NCI-H1930 (cell line): ENCODE results near the gene MMAA.
"Not testable (repeated sequence)": the region's sequence is repeated elsewhere in the genome, so short reads cannot be mapped to it uniquely, and the experiment has no call there.

ENCODE experiments used
- DNase-seq, 2 experiments: peaks; one replicate each; lab custom pipeline; 2025; lab: John Stamatoyannopoulos, UW

MMAA gene

GRCh38 chr4:145635117-145635516 is 15.9 kb downstream of the MMAA start:
- no peak for DNase-seq

DNA sequence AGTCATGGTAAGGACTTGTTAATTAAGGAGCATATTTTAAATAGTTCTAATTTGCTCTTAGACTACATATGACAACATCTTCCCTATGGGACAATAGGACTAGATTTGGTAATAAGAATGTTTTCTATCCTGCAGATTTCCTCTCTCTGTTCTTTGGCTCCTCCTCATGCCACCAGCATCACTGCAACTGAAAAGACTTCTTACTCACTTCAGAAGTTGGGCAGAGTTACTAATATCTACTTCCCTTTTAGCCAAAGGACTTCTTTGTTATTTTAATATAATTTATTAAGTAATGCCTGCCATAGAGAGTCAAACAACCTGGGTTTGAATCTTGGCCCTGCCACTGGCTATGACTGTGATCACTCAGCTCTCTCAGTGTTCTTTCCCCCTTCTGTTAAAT is 16.4 kb downstream of the MMAA start:
- DNase-seq: no peak

DNA sequence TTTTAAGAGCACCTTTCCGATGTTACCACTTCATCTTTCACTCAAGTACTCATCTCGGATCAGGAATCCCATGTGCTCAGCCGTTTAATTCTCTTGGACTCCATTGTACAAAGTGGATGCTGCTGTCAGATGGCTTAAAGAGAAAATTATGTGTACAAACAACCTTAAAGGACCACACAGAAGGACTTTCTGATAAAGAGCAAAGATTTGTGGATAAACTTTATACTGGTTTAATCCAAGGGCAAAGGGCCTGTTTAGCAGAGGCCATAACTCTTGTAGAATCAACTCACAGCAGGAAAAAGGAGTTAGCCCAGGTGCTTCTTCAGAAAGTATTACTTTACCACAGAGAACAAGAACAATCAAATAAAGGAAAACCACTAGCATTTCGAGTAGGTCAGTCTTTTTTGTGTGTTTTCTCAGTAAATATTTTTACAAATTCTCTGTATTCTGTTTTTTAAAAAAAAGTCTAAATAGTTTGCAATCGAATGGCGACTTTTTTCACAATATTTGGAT is 20.1 kb downstream of the MMAA start:
- DNase-seq: no peak

DNA sequence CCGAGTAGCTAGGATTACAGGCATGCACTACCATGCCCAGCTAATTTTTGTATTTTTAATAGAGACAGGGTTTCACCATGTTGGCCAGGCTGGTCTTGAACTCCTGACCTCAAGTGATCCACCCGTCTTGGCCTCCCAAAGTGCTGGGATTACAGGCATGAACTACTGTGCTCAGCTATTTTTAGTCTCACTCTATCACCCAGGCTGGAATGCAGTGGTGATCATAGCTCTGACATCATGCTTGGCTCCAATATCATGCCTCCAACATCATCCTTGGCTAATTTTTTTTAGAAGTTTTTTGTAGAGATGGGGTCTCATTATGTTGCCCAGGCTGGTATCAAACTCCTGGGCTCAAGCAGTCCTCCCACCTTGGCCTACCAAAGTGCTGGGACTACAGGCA is 21.1 kb downstream of the MMAA start:
- DNase-seq: not testable (repeated sequence)

- DNase-seq: no peak
Observed at GRCh38 chr4:145643295-145643694, 24.1 kb downstream of the MMAA start.

- no peak for DNase-seq
Observed at GRCh38 chr4:145644699-145645098, 25.5 kb downstream of the MMAA start.

- DNase-seq: no peak
Observed at GRCh38 chr4:145656156-145656555, 37.0 kb downstream of the MMAA start.

- DNase-seq: no peak
Observed at GRCh38 chr4:145660064-145660463, 40.9 kb downstream of the MMAA start.

DNA sequence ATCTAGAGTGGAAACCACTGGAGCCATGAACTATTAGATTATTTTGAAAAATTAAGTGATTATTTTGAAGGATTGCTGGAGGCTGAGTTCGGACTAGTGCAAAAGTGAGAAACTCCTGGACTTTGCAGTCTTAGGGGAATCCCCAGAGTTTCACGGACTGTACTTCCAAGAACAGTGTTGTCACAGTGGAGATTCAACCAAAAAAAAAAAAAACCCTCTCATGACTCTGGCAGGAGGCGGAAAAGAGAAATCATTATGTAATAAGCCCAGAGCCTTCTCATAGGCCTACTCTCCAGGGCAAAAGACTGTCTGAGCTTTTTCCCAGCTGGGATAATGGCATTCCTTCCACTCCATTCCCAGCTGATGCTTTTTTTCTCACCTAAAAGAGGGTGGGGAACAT is 44.0 kb downstream of the MMAA start:
- no peak for DNase-seq

GRCh38 chr4:145665773-145666172 is 46.6 kb downstream of the MMAA start:
- no peak for DNase-seq

DNA sequence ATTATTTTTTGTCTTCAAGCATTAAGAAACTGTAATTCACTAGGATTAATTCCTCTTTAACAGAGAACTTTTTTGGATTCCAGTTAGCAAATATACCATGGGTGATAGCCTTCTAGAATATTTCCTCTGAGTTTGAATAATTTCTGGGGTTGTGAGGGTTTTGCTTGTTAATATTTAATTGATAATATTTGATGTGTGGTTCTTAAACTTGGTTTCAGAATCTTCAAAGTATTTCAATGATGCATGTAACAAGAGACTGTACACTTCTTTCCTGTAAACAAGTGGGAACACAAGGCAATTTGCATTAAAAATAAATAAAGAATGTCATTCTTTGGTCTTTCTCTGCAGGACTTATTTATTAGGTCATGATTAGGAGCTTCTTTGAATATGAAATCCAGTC is 51.2 kb downstream of the MMAA start:
- DNase-seq: no peak

GRCh38 chr4:145679520-145679919 is 60.3 kb downstream of the MMAA start:
- DNase-seq: peak in 1 of 2 experiments; percentile 29

GRCh38 chr4:145679991-145680455 is 60.8 kb downstream of the MMAA start, which contains the start of gene C4orf51:
Gene C4orf51 (plus strand): TSS chr4:145680146. CDS start chr4:145680204, 58 bp downstream.
- DNase-seq: peak; percentile 12 to 49

DNA sequence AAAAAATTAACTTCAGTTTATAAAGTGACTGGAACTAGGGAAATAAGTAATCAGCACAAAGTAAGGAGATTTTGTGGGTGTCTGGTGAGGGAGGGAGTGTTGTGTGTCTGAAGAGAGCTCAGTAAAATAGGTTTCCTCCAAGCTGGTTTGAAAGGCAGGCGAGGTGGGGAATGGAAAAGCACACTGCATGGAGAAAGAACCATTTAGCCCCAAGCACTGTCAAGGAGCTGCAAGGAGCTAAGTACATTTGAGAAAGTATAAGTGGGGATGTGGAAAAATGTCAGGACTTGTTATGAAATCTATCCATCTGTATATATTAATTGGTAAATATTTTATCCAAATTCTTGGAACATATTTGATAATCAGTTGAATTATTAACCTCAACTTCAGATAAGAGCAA is 61.7 kb downstream of the MMAA start:
- DNase-seq: no peak

- no peak for DNase-seq
Observed at GRCh38 chr4:145681518-145681917, 62.3 kb downstream of the MMAA start.

DNA sequence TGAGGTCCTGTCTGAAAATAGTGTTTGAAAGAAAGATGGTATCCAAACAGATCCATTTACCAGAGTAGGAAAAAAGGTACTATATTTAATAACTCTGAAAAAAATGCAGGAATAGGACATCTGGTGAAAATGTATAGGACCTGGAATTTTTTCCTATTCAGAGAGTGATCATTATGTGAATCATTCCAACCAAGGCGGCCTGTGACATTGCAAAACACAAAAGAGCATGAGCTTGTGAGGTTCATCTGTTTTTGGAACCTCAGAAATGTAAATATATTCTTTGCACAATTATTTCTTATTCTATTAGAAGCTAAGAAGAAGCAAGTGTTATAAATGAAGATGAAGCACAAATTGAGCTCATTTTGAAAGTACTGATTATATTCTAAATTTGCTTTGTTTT is 62.8 kb downstream of the MMAA start:
- DNase-seq: no peak

GRCh38 chr4:145686991-145687390 is 67.8 kb downstream of the MMAA start:
- no peak for DNase-seq

DNA sequence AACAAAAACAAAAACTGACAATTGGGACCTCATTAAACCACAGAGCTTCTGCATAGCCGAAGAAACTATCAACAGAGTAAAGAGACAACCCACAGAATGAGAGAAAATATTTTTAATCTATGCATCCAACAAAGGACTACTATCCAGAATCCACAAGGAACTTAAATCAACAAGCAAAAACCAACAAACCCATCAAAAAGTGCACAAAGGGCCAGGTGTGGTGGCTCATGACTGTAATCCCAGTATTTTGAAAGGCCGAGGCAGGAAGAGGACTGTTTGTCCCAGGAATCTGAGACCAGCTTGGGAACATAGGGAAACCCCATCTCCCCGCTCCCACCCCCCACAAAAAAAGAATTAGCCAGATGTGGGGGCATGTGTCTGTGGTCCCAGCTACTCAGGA is 71.4 kb downstream of the MMAA start:
- no peak for DNase-seq

DNA sequence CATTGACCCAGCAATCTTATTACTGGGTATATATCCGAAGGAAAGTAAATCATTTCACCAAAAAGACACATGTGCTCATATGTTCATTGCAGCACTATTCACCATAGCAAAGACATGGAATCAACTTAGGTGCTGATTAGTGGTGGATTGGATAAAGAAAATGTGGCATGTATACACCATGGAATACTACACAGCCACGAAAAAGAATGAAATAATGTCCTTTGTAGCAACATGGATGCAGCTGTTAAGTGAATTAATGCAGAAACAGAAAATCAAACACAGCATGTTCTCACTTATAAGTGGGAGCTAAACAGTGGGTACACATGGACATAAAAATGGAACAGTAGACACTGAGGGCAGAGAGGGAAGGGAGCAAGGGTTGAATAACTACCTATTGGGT is 72.2 kb downstream of the MMAA start:
- not testable (repeated sequence) for DNase-seq

DNA sequence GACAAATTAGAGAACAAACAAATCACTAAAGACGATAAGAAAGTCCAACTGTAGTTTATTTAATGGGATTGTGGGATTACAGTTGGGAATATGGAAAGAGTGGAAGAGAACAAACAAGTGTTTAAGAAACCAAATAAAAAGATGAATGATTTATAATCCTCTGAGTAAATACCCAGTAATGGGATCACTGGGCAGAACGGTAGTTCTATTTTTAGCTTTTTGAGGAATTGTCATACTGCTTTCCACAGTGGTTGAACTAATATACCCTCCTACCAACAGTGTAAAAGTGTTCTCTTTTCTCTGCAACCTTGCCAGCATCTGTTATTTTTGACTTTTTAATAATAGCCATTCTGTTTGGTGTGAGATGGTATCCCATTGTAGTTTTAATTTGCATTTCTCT is 75.7 kb downstream of the MMAA start:
- DNase-seq: peak in 1 of 2 experiments; percentile 48

DNA sequence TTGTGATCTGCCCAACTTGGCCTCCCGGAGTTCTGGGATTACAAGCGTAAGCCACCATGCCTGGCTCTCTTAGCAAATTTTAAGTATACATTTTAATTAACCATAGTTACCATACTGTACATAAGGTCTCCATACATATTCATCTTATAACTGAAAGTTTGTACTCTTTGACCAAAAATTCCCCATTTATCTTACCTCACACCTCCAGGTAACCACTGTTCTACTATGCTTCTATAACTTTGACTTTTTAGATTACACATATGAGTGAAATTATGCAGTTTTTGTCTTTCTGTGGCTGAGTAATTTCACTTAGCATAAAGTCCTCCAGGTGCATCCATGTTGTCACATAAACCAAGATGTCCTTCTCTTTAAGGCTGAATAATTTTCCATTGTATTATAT is 78.1 kb downstream of the MMAA start:
- DNase-seq: no peak

DNA sequence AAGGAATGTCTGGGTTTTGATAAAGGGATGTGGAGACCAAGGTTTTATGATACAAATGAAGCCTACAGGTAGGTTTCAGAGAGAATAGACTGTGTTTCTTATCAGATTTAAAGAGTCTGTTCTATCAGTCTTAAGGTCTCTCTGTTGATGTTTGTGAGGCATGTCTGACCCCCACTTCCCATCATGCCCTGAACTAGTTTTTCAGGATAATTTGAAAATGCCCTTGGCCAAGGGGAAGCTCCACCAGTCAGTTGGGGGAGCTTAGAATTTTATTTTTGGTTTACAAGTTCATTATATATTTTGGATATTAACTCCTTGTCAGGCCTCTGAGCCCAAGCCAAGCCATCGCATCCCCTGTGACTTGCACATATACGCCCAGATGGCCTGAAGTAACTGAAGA is 79.3 kb downstream of the MMAA start:
- DNase-seq: no peak

GRCh38 chr4:145703850-145704497 is 84.8 kb downstream of the MMAA start:
- no peak for DNase-seq

DNA sequence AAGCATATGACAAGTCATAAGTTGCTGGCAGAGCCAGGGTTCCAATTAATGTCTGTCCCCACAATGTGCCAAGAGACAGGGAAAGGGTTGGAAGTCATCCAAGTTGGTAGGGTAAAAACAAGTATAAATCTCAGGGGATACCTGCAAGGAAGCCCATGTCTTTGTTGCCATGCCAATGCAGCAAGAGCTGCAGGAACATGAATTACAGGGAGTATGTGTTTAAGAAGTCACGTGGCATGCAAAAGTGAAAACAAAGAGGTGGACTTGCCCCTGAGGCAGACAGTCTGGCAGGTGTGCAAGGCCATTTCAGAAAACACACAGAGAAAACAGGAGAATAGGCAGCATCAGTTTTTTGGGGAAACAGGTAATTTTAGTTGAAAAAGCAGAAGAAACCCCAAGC is 90.2 kb downstream of the MMAA start:
- DNase-seq: no peak
